Calu3 (cell line): ENCODE results near the gene LAMA1. TPM values are rescaled to one million over a fixed set of nuclear protein-coding genes. Genes with fewer than 3 reads are reported as not detected.

Experiments used
- BruUV-seq: library from RNA; stranded (reverse); fragments of 400-500 nt; replicated peaks from 2 replicates; lab custom pipeline; 2021; lab: Mats Ljungman, UMichigan
- CTCF ChIA-PET: fragments of 300-600 bp; sonication (Branson Sonifier 250); formaldehyde crosslinking; loops from one replicate; lab custom pipeline; 2022; ENCODE audit warnings: antibody characterized with exemption; lab: Charles Lee
- DNase-seq: peaks from one replicate; pipeline ENCODE4 v3.0.0; 2022
- H3K27ac Mint-ChIP-seq: one replicate; pipeline ENCODE4 v1.8.0; 2022; ENCODE audit warnings: mixed read lengths; ENCODE audit not compliant: unreplicated experiment
- H3K27me3 Mint-ChIP-seq: one replicate; pipeline ENCODE4 v1.8.0; 2022; ENCODE audit warnings: mixed read lengths; ENCODE audit not compliant: unreplicated experiment
- H3K36me3 Mint-ChIP-seq: one replicate; pipeline ENCODE4 v1.8.0; 2022; ENCODE audit warnings: mild to moderate bottlenecking, moderate library complexity, mixed read lengths; ENCODE audit not compliant: insufficient read depth, unreplicated experiment
- H3K4me1 Mint-ChIP-seq: one replicate; pipeline ENCODE4 v1.8.0; 2022; ENCODE audit warnings: mild to moderate bottlenecking, low read depth, mixed read lengths; ENCODE audit not compliant: unreplicated experiment
- H3K4me3 Mint-ChIP-seq: one replicate; pipeline ENCODE4 v1.8.0; 2022; ENCODE audit warnings: mild to moderate bottlenecking, low read depth, moderate library complexity, mixed read lengths; ENCODE audit not compliant: unreplicated experiment
- H3K9me3 Mint-ChIP-seq: one replicate; pipeline ENCODE4 v1.8.0; 2022; ENCODE audit warnings: low read depth, mixed read lengths; ENCODE audit not compliant: unreplicated experiment
- CTCF ChIP-seq: fragments of 200-600 bp; IDR thresholded peaks from one replicate; pipeline ENCODE4 v1.8.0; 2022; ENCODE audit warnings: antibody characterized with exemption; ENCODE audit not compliant: unreplicated experiment
- intact Hi-C: fragments of 100-400 bp; cut with micrococcal nuclease; formaldehyde crosslinking; loops from one replicate; pipeline ENCODE4 v1.10.0; 2022; ENCODE audit not compliant: unreplicated experiment
- total RNA-seq: library from RNA; stranded (reverse); gene quantifications from 2 replicates; pipeline ENCODE4 v1.2.3, GENCODE V29; 2022

Gene LAMA1
- total RNA-seq, 1 experiment from 2014 or later, result not detected

- TF ChIP-seq CTCF, result no peak
- Mint-ChIP-seq H3K4me1 (no peaks in the 10 kb centered on the region), H3K27me3 (peaks cover 42% of the 10 kb centered on the region), H3K4me3 (no peak overlapping the region), H3K9me3 (no peaks in the 10 kb centered on the region), H3K36me3 (peaks cover 4% of the 10 kb centered on the region), H3K27ac (no peak overlapping the region)
- BruUV-seq, result no TSS peak
- no peak for DNase-seq
- CTCF ChIA-PET, result interaction anchor here (3.8 kb wide), 1 partner anchor 103 kb away, joined by 32 read pairs; no protein-coding TSS in a partner anchor
- intact Hi-C loops, result loop anchor here (5.0 kb wide), 3 partner anchors 154 to 1951 kb away; no protein-coding TSS in a partner anchor
Measured at GRCh38 chr18:7023063-7023580, 94.5 kb downstream of the LAMA1 start.

- Mint-ChIP-seq H3K4me1 (no peaks in the 10 kb centered on the region), H3K4me3 (no peak overlapping the region), H3K36me3 (peaks cover 4% of the 10 kb centered on the region), H3K27ac (no peak overlapping the region), H3K9me3 (no peaks in the 10 kb centered on the region), H3K27me3 (peaks cover 33% of the 10 kb centered on the region)
- DNase-seq, result peak; percentile 71
- CTCF ChIA-PET, result interaction anchor here (0.9 to 3.8 kb wide), 7 partner anchors 15 to 155 kb away, joined by 3 to 32 read pairs (median 4); no protein-coding TSS in a partner anchor
- BruUV-seq, result no TSS peak
- intact Hi-C loops, result loop anchor here (1.0 to 5.0 kb wide), 4 partner anchors 102 to 1950 kb away; no protein-coding TSS in a partner anchor
- TF ChIP-seq CTCF, result peak; percentile 86
Measured at GRCh38 chr18:7021994-7022840, 95.4 kb downstream of the LAMA1 start.

GRCh38 chr18:7020995-7021777 is 96.4 kb downstream of the LAMA1 start:
- BruUV-seq, result no TSS peak
- intact Hi-C loops, result loop anchor here (5.0 kb wide), 3 partner anchors 156 to 1949 kb away; no protein-coding TSS in a partner anchor

More at GRCh38 chr18:7020995-7021777, 96.4 kb downstream of the LAMA1 start:
- H3K27me3 Mint-ChIP-seq, result peaks cover 22% of the 10 kb centered on the region
- CTCF ChIA-PET, result interaction anchor here (0.9 to 3.8 kb wide), 6 partner anchors 14 to 107 kb away, joined by 3 to 32 read pairs (median 4); no protein-coding TSS in a partner anchor
- no peaks in the 10 kb centered on the region for H3K9me3 Mint-ChIP-seq
- peaks cover 4% of the 10 kb centered on the region for H3K36me3 Mint-ChIP-seq
- no peak overlapping the region for H3K27ac Mint-ChIP-seq
- no peaks in the 10 kb centered on the region for H3K4me1 Mint-ChIP-seq
- TF ChIP-seq CTCF, result no peak
- H3K4me3 Mint-ChIP-seq, result no peak overlapping the region
- DNase-seq, result no peak
